ENCODE measurements around the gene RARRES1.

GRCh38 chr3:158728061-158728377 lies 4.2 kb downstream of the RARRES1 start:
- no peak for TF ChIP-seq ZNF274 (IDR thresholded peaks at IDR 0.05; ENCODE audit: low read depth, low read length)
- TF ChIP-seq YY1 (IDR thresholded peaks at IDR 0.05; ENCODE audit: insufficient read depth, insufficient read length) = no peak
